ENCODE measurements around the gene DUS3L.
"Not testable (repeated sequence)": the region's sequence is repeated elsewhere in the genome, so short reads cannot be mapped to it uniquely, and the experiment has no call there.

Gene DUS3L

GRCh38 chr19:5785423-5785822 is 5.5 kb downstream of the DUS3L start:
- TF ChIP-seq CTCF (IDR thresholded peaks at IDR 0.05), result no peak

DNA sequence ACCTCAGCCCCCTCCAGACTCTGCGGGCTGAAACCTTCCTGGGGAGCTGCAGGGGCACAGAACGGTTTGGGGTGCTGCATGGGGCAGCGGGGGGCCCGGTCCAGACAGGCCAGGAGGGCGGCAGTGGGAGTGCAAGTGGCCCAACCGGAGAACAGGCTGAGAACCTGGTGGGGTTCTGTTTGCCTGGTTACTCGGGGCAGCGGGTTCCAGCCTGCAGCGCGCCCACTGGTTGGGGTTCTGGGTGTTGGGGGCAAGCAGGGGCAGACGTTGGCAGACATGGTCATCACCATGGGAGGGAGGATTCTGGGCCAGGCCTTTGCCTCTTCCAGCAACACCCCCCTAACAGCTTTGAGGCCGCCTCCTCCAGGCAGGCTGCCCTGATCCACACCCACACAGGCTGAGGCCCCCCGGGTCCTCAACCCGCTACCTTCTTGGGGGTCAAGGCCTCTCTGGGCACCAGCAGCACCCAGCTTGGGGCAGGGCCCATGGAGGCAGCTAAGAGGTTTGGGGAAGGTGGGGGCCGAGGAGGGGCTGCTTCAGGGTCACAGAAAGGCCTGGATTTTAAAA is 6.3 kb downstream of the DUS3L start, which contains the start of gene PRR22:
PRR22 (minus strand) TSS at position 166 of the 567 bp plus-strand sequence; CDS start at position 80, 86 bp downstream.
- H3K9me3 Mint-ChIP-seq, result no peaks in the 10 kb centered on the region
- H3K4me1 Mint-ChIP-seq, result no peaks in the 10 kb centered on the region
- peaks cover 24% of the 10 kb centered on the region for H3K36me3 Mint-ChIP-seq (ENCODE audit: low read depth)
- DNase-seq, result no peak
- peak within 1 kb of the TSS; percentile 57 for H3K27ac Mint-ChIP-seq
- no peak for TF ChIP-seq CTCF (IDR thresholded peaks at IDR 0.05)
- H3K27me3 Mint-ChIP-seq (ENCODE audit: low read depth, poor library complexity), result no peaks in the 10 kb centered on the region
- H3K4me3 Mint-ChIP-seq, result no peak within 1 kb of the TSS

More at GRCh38 chr19:5785423-5785822, 5.5 kb downstream of the DUS3L start:
- no peak overlapping the region for H3K4me3 Mint-ChIP-seq
- H3K27ac Mint-ChIP-seq, result no peak overlapping the region
- H3K4me1 Mint-ChIP-seq, result peaks cover 5% of the 10 kb centered on the region
- H3K27me3 Mint-ChIP-seq (ENCODE audit: low read depth, poor library complexity), result no peaks in the 10 kb centered on the region
- no peak for DNase-seq
- H3K9me3 Mint-ChIP-seq, result no peaks in the 10 kb centered on the region
- peaks cover 29% of the 10 kb centered on the region for H3K36me3 Mint-ChIP-seq (ENCODE audit: low read depth)

- H3K4me1 Mint-ChIP-seq, result no peaks in the 10 kb centered on the region
- no peak for TF ChIP-seq CTCF (IDR thresholded peaks at IDR 0.05)
- no peak for DNase-seq
- H3K27me3 Mint-ChIP-seq (ENCODE audit: low read depth, poor library complexity), result no peaks in the 10 kb centered on the region
- H3K27ac Mint-ChIP-seq, result no peak overlapping the region
- H3K9me3 Mint-ChIP-seq, result no peaks in the 10 kb centered on the region
- peaks cover 17% of the 10 kb centered on the region for H3K36me3 Mint-ChIP-seq (ENCODE audit: low read depth)
- no peak overlapping the region for H3K4me3 Mint-ChIP-seq
Observed at GRCh38 chr19:5782945-5783919, 7.7 kb downstream of the DUS3L start.

- no peak for TF ChIP-seq CTCF (IDR thresholded peaks at IDR 0.05)
- Mint-ChIP-seq H3K9me3 (no peaks in the 10 kb centered on the region), H3K4me1 (no peaks in the 10 kb centered on the region), H3K36me3 (ENCODE audit: low read depth) (peaks cover 12% of the 10 kb centered on the region), H3K27ac (no peak overlapping the region), H3K27me3 (ENCODE audit: low read depth, poor library complexity) (no peaks in the 10 kb centered on the region), H3K4me3 (no peak overlapping the region)
- no peak for DNase-seq
Observed at GRCh38 chr19:5782322-5782721, 8.6 kb downstream of the DUS3L start.

GRCh38 chr19:5780916-5781315 is 10.0 kb downstream of the DUS3L start:
- not testable (repeated sequence) for H3K9me3 Mint-ChIP-seq; H3K36me3 Mint-ChIP-seq (ENCODE audit: low read depth); H3K4me3 Mint-ChIP-seq; H3K4me1 Mint-ChIP-seq; DNase-seq; H3K27me3 Mint-ChIP-seq (ENCODE audit: low read depth, poor library complexity); H3K27ac Mint-ChIP-seq

DNA sequence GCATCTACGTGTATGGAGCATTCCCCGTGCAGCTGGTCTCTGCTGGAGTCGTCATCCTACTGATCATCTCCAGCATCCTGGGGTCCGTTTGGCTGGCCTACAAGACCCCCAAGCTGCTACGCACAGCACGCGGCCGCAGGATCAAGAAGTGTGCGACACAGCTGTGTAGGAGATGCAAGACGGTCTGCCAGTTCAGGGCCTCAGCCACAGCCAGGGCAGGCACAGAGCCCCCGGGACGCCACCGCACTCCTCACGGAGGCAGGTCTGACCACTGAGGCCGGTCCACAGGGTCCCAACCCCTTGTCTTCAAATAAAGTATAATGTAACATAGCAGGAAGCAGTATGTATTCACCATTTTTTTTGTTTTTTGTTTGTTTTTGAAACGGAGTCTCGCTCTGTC is 12.6 kb downstream of the DUS3L start:
- TF ChIP-seq CTCF (IDR thresholded peaks at IDR 0.05), result no peak
- no peak overlapping the region for H3K4me3 Mint-ChIP-seq
- H3K27ac Mint-ChIP-seq, result no peak overlapping the region
- no peaks in the 10 kb centered on the region for H3K36me3 Mint-ChIP-seq (ENCODE audit: low read depth)
- no peak for DNase-seq
- no peaks in the 10 kb centered on the region for H3K9me3 Mint-ChIP-seq
- no peaks in the 10 kb centered on the region for H3K4me1 Mint-ChIP-seq
- H3K27me3 Mint-ChIP-seq (ENCODE audit: low read depth, poor library complexity), result peaks cover 10% of the 10 kb centered on the region

All from nephron progenitor cell (in vitro differentiated cells).